HG02870 (cell line): ENCODE measurements around the gene LRRC27.
"Not testable (repeated sequence)": the region's sequence is repeated elsewhere in the genome, so short reads cannot be mapped to it uniquely, and the experiment has no call there.

Source experiments
- ATAC-seq: cut with Tn5 transposase; IDR thresholded peaks from one replicate; pipeline ENCODE4 v1.9.1; 2021; ENCODE audit warnings: mild to moderate bottlenecking, moderate library complexity; ENCODE audit not compliant: unreplicated experiment

LRRC27 gene

GRCh38 chr10:132386419-132386831 is 54.4 kb downstream of the LRRC27 start:
- no peak for ATAC-seq

- not testable (repeated sequence) for ATAC-seq
Measured at GRCh38 chr10:132386896-132387295, 54.9 kb downstream of the LRRC27 start.

GRCh38 chr10:132387764-132388210 is 55.8 kb downstream of the LRRC27 start:
- ATAC-seq = no peak

DNA sequence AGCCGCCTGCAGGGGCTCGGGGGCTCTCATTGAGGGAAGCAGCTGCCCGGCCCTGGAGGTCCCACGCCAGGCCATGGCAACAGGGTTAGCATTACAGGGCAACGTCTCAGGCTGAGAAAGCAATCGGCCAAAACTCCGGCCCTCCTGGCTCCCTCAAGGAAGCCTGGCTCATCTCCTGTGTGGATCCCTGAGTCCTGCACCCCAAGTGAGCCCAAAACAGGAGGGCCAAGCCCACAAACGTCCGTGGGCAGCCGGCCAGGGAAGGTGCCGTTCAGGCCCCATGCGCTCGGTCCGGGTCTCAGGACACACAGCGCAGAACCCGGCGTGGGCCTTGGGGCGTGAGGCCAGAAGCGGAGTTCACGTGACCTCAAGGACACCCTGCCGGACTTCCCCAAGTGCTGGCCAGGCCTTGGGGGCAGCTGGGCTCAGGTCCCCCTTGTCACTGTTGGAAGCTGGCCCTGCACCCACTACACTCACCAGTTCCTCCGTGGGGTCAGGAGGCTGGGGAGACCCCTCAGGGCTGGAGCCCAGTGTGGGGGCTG is 57.0 kb downstream of the LRRC27 start:
- no peak for ATAC-seq

DNA sequence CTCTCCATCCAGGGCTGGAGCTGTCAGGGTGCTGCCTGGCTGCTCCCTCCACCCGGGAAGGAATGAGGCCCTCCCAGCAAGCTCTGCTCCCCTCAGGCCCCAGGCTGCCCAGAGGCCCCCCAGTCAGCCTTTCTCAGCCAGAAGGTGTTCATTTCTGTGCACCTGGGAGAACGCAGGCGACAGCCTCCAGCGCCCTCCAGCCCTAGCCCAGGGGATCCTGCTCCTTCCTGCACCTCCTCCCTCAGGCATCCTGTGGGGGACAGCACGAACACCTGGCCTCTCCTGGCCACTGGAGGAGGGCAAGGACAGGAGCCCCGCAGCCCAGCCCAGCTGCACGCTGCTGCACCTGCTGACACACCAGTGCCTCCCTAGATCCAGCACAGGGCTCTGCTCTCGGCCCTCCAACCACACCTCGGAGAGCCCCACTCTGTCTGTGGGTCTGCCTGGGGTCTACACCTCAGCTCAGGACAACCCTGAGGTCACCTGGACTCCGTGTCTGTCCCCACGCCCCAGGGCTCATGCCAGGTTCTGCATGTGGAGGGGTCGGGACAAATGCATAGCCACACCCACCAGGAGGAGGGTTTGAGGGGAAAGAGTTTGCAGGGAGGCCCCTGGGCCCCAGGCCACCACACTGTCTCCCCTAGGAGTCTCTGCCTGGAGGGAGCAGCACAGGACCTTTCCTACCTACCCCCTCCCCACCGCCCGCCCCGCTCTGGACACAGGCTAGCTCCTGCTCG is 57.6 kb downstream of the LRRC27 start:
- ATAC-seq = no peak

DNA sequence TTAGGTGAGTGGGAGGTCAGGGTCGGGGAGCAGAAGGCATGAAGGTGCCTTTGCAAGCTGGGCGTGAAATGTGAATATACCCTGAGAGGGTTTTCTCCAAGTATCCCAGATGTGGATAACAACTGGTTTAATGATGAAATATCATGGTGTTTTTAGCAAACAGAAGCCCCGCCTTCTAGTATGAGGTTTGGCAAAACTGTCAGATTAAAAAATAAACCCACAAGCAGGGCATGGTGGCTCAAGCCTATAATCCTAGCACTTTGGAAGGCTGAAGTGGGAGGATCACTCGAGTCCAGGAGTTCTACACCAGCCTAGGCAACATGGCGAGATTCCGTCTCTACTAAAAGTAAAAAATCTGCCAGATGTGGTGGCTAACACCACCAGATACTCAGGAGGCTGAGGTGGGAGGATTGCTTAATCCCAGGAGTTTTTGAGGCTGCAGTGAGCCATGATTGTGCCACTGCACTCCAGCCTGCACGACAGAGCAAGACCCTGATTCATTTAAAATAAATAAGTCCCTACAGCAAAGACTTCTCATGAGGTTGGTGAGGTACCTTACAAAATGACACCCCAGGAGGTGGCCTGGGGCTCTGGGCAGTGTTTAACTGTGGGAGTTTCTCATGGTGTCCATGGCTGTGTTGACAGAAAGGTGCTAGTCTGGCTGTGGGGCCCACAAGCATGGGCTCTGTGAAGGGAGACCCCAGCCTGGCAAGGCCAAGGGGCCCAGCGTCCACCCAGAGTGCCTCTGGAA is 58.4 kb downstream of the LRRC27 start:
- ATAC-seq = no peak

- ATAC-seq = no peak
Measured at GRCh38 chr10:132390921-132391675, 59.1 kb downstream of the LRRC27 start.

- no peak for ATAC-seq
Measured at GRCh38 chr10:132391676-132392020, 59.7 kb downstream of the LRRC27 start.

- no peak for ATAC-seq
Measured at GRCh38 chr10:132392184-132392800, 60.3 kb downstream of the LRRC27 start.

DNA sequence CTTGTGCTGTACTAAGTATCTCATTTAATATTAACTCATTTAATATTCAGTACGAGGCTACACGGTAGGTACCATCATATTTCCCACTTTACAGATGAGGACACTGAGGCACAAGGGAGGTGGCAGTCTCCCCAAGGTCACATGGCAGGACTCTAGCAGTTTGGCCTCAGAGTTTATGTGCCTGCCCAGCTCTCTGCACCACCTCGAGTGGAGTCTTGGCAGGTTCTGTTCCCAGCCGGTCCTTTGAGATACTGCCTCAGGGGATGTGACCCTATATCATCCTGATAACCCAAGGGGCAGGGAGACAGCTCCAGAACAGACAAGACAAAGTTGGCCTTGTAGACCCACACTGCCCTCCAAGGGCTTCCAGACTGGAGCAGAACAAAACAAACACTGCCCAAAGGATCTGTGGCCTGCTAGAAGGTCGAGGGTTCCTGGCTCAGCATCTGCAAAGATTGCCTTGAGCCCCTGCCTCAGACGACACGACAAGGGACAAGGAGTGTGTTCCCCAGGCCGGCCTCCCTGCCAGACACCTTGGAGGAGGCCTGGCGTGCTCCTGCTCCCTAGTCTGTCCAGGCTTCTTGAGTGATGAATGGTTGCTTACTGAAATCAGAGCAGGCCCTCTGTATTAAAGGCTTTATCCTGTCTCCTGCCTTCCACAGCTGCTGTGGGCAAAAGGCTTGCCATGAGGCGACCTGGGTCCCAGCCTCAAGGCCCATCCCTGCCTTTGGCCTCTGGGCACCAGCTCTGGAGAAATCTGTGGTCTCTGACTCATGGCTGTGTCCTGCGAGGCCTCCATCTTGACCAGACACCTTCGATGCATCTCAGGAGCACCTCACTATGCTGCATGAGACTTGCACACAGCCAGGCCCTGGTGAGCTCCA is 61.1 kb downstream of the LRRC27 start:
- ATAC-seq = no peak

DNA sequence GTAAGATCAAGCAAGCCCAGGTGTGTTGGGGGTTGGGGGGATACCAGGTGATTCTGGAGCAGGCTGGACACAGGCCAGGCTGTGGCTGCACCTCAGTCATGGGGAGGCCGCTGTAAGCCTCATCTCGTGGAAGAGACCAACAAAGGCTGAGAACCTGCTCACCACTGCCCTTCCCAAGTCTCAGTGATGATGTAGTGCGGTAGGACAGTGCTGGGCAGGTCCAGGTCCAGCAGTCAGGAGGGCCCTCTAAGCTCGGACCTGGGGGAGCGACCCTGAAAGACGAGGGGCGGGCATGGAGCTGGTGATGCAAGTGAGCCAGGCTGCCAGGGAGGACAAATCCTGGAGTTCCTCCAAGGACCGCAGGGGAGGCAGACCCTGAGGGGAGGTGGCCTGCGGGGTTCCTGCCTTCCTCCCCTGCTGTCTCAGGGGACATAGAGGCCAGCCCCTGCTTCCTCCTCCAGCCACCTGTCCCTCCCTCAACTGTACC is 61.7 kb downstream of the LRRC27 start:
- ATAC-seq = no peak

GRCh38 chr10:132394201-132394811 is 62.3 kb downstream of the LRRC27 start:
- ATAC-seq = no peak

DNA sequence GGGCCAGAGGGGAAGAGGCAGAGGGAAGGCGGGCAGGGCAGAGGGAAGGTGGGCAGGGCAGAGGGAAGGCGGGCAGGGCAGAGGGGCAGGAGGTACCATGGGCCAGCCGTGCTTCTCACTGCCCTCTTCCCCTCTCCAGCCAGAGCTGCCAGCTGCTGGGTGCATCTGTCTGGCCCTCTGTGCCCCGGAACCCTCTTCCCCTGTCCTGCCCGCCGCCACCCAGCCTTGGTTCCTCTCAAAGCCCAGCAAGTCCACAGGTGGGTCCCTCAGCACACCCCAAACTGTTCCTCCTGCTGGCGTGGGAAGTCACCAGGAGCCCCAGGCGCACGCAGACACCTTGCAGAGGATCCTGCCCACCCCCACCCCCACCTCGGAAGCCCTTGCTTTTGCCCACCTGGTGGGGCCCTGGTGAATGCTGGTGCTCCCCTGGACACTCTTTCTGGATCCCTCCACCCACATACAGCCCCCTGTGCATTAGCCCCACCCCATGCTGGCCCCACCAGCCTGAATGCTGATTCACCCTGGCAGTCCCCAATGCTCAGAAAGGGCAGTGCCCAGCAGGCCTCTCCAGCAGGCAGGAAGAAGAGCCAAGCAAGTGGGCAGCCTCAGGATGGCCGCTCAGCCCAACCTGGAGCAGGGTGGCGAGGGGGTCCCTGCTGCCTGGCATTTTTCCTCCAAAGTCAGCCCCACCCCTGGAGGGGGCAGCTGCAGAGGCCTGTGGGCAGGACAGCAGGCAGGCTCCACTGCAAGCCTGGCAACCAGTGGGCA is 63.1 kb downstream of the LRRC27 start:
- ATAC-seq = no peak

- ATAC-seq = no peak
Measured at GRCh38 chr10:132395704-132396493, 63.9 kb downstream of the LRRC27 start.

GRCh38 chr10:132396494-132397035 is 64.6 kb downstream of the LRRC27 start:
- ATAC-seq = no peak

- no peak for ATAC-seq
Measured at GRCh38 chr10:132397036-132397541, 65.1 kb downstream of the LRRC27 start, which contains the start of gene PWWP2B. Gene PWWP2B, plus strand, starts transcription at chr10:132397200. Its CDS starts 27 bp downstream, at chr10:132397227.
